ENCODE data around the gene TMED8.
"Not testable (repeated sequence)": the region's sequence is repeated elsewhere in the genome, so short reads cannot be mapped to it uniquely, and the experiment has no call there.

Gene TMED8

GRCh38 chr14:77359626-77360025 is 17.3 kb downstream of the TMED8 start:
- DNase-seq = no peak

- DNase-seq = no peak
Measured at GRCh38 chr14:77356899-77357298, 20.0 kb downstream of the TMED8 start.

- no peak for DNase-seq
Measured at GRCh38 chr14:77355811-77356210, 21.1 kb downstream of the TMED8 start.

- DNase-seq = no peak
Measured at GRCh38 chr14:77353469-77354141, 23.3 kb downstream of the TMED8 start.

- no peak for DNase-seq
Measured at GRCh38 chr14:77347751-77348150, 29.1 kb downstream of the TMED8 start.

GRCh38 chr14:77346495-77346894 is 30.4 kb downstream of the TMED8 start:
- DNase-seq = no peak

GRCh38 chr14:77344377-77344996 is 32.4 kb downstream of the TMED8 start:
- DNase-seq = no peak

GRCh38 chr14:77343662-77344061 is 33.2 kb downstream of the TMED8 start:
- no peak for DNase-seq

- no peak for DNase-seq
Measured at GRCh38 chr14:77342726-77343397, 34.0 kb downstream of the TMED8 start.

- DNase-seq = no peak
Measured at GRCh38 chr14:77340389-77340788, 36.5 kb downstream of the TMED8 start.

- no peak for DNase-seq
Measured at GRCh38 chr14:77339407-77339806, 37.5 kb downstream of the TMED8 start.

GRCh38 chr14:77338302-77338701 is 38.6 kb downstream of the TMED8 start:
- DNase-seq = no peak

GRCh38 chr14:77337880-77338279 is 39.0 kb downstream of the TMED8 start:
- no peak for DNase-seq

- DNase-seq = not testable (repeated sequence)
Measured at GRCh38 chr14:77337255-77337654, 39.6 kb downstream of the TMED8 start.

- DNase-seq = no peak
Measured at GRCh38 chr14:77335576-77335975, 41.3 kb downstream of the TMED8 start.

- DNase-seq = no peak
Measured at GRCh38 chr14:77329872-77330271, 47.0 kb downstream of the TMED8 start.

- DNase-seq = no peak
Measured at GRCh38 chr14:77327111-77327510, 49.8 kb downstream of the TMED8 start.

GRCh38 chr14:77325746-77326094 is 51.2 kb downstream of the TMED8 start:
- no peak for DNase-seq

GRCh38 chr14:77324816-77325745 is 51.8 kb downstream of the TMED8 start:
- DNase-seq = no peak

- DNase-seq = no peak
Measured at GRCh38 chr14:77324289-77324688, 52.6 kb downstream of the TMED8 start.

- DNase-seq = no peak
Measured at GRCh38 chr14:77323571-77323970, 53.3 kb downstream of the TMED8 start.

GRCh38 chr14:77322951-77323350 is 53.9 kb downstream of the TMED8 start:
- no peak for DNase-seq

GRCh38 chr14:77322250-77322902 is 54.5 kb downstream of the TMED8 start:
- no peak for DNase-seq

Data from activated T-cell treated with anti-CD3 and anti-CD28 coated beads for 4 hours (primary cell).